Body of pancreas (tissue), 4 donors: ENCODE measurements around the gene PDAP1. TPM values are rescaled to one million over a fixed set of nuclear protein-coding genes. Genes with fewer than 3 reads are reported as not detected.

Experiments
- ATAC-seq: fragments of 150-250 bp; one replicate; pipeline ENCODE4 v1.9.1; 2016
- DNase-seq, 4 donors: peaks; one replicate each; pipeline ENCODE4 v3.0.0-alpha.2; 2019
- H3K27ac ChIP-seq, 4 donors: fragments of 200-600 bp; sonication (generic); 1 replicate in 3 of 4; 2 replicates in 1 of 4; pipeline versions ENCODE4 v1.5.1 to v1.6.1; 2016 to 2019; ENCODE audit warnings: mild to moderate bottlenecking in 1 of 4, mixed read lengths in 1 of 4, moderate library complexity in 1 of 4
- H3K27me3 ChIP-seq, 2 donors: fragments of 200-600 bp; sonication (generic); one replicate each; pipeline ENCODE4 v1.6.0; 2016; ENCODE audit warnings: mild to moderate bottlenecking in 1 of 2
- H3K36me3 ChIP-seq, 2 donors: fragments of 200-600 bp; sonication (generic); replicated peaks in 1 of 2; 2 replicates each; pipeline ENCODE4 v1.5.1; 2016; ENCODE audit warnings: low read depth in 2 of 2; ENCODE audit not compliant: insufficient read depth in 1 of 2
- H3K4me1 ChIP-seq: fragments of 200-600 bp; sonication (generic); one replicate; pipeline ENCODE4 v1.6.0; 2016
- H3K4me3 ChIP-seq, 2 donors: fragments of 200-600 bp; sonication (generic); 1 replicate in 1 of 2; 2 replicates in 1 of 2; pipeline ENCODE4 v1.5.1; 2016 to 2019
- H3K9me3 ChIP-seq, 3 donors: fragments of 200-600 bp; sonication (generic); 1 replicate in 2 of 3; 2 replicates in 1 of 3; pipeline ENCODE4 v1.5.1; 2016
- POLR2A ChIP-seq, 3 donors: fragments of 450-650 bp; IDR thresholded peaks; one replicate each; pipeline ENCODE4 v1.6.1; 2016; ENCODE audit warnings: antibody characterized with exemption in 3 of 3, mild to moderate bottlenecking in 2 of 3
- WGBS, 2 donors: methylation state at CpG; one replicate each; pipeline ENCODE4 v1.1.5; 2017; 5-methylcytosine and 5-hydroxymethylcytosine counted together
- intact Hi-C: fragments of 100-400 bp; cut with DNase I; formaldehyde crosslinking; loops from one replicate; pipeline ENCODE4 v1.15.1; 2023
- total RNA-seq, 2 donors: library from RNA; depleted of rRNA; stranded (reverse); fragments of >200 nt; gene quantifications; one replicate each; pipeline ENCODE4 v1.1.0, GENCODE V29; 2016
- TF ChIP-seq, protein P1 (sequence below), 7 experiments: fragments of 450-650 bp in 4 of 7; fragments of 200-600 bp in 3 of 7; sonication (generic) in 3 of 7; IDR thresholded peaks; one replicate each; pipeline ENCODE4 v1.5.1; 2016 to 2019; ENCODE audit warnings: antibody characterized with exemption in 7 of 7

Gene PDAP1
- total RNA-seq, 2 donors from 2014 or later = 22.7 to 52.4 TPM

DNA sequence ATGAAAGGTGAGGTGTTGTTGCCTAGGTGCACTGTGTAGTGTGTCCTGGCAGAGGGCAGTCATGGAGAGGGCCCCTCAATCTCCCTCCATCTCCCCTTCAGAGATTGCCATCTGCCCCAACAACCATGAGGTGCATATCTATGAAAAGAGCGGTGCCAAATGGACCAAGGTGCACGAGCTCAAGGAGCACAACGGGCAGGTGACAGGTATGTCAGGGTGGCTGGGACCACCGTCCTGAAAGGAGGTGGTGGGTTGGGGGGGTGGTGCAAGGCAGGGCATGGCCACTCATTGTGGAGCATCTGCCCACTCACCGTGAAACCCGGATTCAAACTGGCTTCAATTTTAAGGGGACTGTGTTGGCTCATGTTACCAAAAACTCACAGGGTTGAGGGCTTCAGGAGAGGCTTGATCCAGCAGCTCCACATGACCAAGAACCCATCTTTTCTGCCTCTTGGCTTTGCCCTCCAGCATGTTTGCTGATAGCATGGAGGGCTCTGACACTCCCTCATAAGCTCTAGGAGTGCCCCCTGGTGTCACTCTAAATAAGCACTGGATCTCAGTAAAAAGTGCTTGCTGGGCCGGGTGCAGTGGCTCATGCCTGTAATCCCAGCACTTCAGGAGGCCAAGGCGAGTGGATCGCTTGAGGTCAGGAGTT, 21.7 kb downstream of the PDAP1 start:
- H3K4me3 ChIP-seq = no peak overlapping the region
- DNase-seq (no peak), ATAC-seq (no peak)
- H3K27me3 ChIP-seq = no peaks in the 10 kb centered on the region
- TF ChIP-seq, protein P1, sequence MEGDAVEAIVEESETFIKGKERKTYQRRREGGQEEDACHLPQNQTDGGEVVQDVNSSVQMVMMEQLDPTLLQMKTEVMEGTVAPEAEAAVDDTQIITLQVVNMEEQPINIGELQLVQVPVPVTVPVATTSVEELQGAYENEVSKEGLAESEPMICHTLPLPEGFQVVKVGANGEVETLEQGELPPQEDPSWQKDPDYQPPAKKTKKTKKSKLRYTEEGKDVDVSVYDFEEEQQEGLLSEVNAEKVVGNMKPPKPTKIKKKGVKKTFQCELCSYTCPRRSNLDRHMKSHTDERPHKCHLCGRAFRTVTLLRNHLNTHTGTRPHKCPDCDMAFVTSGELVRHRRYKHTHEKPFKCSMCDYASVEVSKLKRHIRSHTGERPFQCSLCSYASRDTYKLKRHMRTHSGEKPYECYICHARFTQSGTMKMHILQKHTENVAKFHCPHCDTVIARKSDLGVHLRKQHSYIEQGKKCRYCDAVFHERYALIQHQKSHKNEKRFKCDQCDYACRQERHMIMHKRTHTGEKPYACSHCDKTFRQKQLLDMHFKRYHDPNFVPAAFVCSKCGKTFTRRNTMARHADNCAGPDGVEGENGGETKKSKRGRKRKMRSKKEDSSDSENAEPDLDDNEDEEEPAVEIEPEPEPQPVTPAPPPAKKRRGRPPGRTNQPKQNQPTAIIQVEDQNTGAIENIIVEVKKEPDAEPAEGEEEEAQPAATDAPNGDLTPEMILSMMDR (IDR thresholded peaks at IDR 0.05) = peak in 1 of 7 experiments; percentile 19
- TF ChIP-seq POLR2A (IDR thresholded peaks at IDR 0.05) = no peak
- intact Hi-C loops = no loop called here
- no peaks in the 10 kb centered on the region for H3K9me3 ChIP-seq
- WGBS, 2 donors = 86 to 95% methylated on average over 5 to 9 of the region's 9 CpGs
- H3K27ac ChIP-seq = no peak overlapping the region
- no peaks in the 10 kb centered on the region for H3K4me1 ChIP-seq
- peaks cover 0 to 2% of the 10 kb centered on the region in 2 donors for H3K36me3 ChIP-seq

DNA sequence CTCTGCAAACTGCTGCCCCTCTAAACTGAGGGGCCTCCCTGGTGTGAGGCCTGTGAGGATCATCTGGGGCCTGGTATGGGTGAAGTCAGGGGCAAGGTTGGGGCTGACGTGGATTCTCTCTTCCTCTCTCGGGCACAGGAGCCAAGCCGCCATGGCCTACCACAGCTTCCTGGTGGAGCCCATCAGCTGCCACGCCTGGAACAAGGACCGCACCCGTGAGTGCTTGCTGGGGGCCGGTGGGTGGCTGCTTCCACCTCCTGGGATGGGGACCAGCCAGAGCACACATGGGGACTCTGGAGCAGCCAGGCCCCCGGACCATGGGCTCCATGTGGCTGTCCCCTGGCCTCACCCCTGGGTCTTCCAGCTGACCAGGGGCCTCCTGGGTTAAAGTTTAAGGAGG, 22.8 kb downstream of the PDAP1 start:
- DNase-seq (no peak), ATAC-seq (no peak)
- H3K36me3 ChIP-seq = peaks cover 0 to 2% of the 10 kb centered on the region in 2 donors
- H3K27ac ChIP-seq = no peak overlapping the region
- no peaks in the 10 kb centered on the region for H3K27me3 ChIP-seq
- H3K9me3 ChIP-seq = no peaks in the 10 kb centered on the region
- no peak overlapping the region for H3K4me3 ChIP-seq
- intact Hi-C loops = no loop called here
- H3K4me1 ChIP-seq = peaks cover 4% of the 10 kb centered on the region
- 80 to 82% methylated on average over 1 to 8 of the region's 8 CpGs for WGBS, 2 donors
- TF ChIP-seq, protein P1 (IDR thresholded peaks at IDR 0.05) = no peak

DNA sequence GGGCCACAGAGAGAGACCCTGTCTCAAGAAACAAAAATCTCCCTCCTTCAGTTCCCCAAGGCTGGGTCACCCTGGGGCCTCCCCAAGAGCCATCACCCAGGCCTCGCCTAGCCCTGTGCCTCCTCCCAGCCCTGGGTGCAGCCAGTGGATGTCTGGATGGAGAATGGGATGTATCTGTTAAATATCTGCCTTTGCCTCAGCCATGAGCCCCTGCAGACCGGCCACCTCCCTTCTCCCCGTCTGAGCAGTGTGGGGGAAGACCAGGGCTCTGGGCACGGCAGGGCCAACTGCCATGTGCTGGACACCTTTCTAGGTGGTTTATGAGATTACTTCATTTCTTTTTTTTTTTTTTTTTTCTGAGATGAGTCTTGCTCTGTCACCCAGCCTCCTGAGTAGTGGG, 23.9 kb downstream of the PDAP1 start:
- no peaks in the 10 kb centered on the region for H3K9me3 ChIP-seq
- DNase-seq (no peak), ATAC-seq (no peak)
- peaks cover 0 to 2% of the 10 kb centered on the region in 2 donors for H3K36me3 ChIP-seq
- intact Hi-C loops = no loop called here
- H3K4me3 ChIP-seq = no peak overlapping the region
- no peak overlapping the region for H3K27ac ChIP-seq
- peaks cover 7% of the 10 kb centered on the region for H3K4me1 ChIP-seq
- H3K27me3 ChIP-seq = no peaks in the 10 kb centered on the region
- no peak for TF ChIP-seq POLR2A (IDR thresholded peaks at IDR 0.05)
- TF ChIP-seq, protein P1 (IDR thresholded peaks at IDR 0.05) = no peak
- WGBS, 2 donors = 87 to 89% methylated on average over 3 to 4 of the region's 4 CpGs

DNA sequence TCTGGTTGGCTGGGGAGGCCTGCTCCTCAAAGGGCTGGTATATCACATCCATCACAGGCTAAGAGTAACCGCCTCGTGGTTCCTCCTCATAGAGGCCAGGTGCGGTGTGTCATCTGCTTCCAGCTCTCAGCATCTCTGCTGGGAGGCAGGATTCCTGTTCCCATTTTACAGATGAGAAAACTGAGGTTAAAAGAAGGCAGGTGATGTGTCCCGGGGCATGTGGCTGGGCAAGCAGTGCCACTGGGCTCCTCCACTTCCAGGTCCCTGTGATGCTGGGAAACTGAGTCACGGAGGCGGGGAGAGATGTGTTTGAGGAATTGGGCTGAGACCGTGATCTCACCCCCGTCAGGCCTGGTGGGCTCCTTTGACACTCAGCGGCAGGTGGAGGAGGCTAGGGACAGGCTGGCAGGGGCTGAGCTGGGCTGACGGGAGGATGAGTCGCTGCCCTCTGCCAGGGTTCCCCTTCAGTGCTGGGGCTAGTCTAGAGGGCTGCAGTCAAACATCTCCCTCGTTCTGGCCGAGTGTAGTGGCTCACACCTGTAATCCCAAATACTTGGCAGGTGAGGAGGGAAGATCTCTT, 24.5 kb downstream of the PDAP1 start:
- ATAC-seq = no peak
- Histone ChIP-seq H3K27me3 (no peaks in the 10 kb centered on the region), H3K9me3 (no peaks in the 10 kb centered on the region), H3K4me3 (no peak overlapping the region), H3K4me1 (peaks cover 7% of the 10 kb centered on the region), H3K27ac (no peak overlapping the region), H3K36me3 (peaks cover 0 to 2% of the 10 kb centered on the region in 2 donors)
- 83 to 88% methylated on average over 9 to 13 of the region's 13 CpGs for WGBS, 2 donors
- TF ChIP-seq POLR2A (IDR thresholded peaks at IDR 0.05) = no peak
- TF ChIP-seq, protein P1 (IDR thresholded peaks at IDR 0.05) = no peak
- intact Hi-C loops = no loop called here
- DNase-seq = no peak

DNA sequence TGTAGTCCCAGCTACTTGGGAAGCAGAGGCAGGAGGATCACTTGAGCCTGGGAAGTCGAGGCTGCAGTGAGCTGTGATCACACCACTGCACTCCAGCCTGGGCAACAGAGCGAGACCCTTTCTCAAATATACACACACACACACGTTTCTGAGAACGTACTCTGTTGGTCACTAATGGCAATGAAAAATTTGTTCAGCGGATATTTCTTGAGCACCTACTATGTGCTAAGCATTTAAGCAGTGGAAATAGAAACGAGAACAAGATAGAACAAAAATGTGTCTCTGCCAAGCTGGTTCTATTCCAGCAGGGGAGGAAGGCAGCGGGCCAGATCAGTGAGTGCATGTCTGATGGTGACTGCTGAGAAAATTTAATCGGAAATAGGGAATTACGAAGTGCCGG, 25.2 kb downstream of the PDAP1 start:
- DNase-seq (no peak), ATAC-seq (no peak)
- intact Hi-C loops = no loop called here
- Histone ChIP-seq H3K36me3 (no peaks in the 10 kb centered on the region), H3K9me3 (no peaks in the 10 kb centered on the region), H3K4me1 (peaks cover 7% of the 10 kb centered on the region), H3K4me3 (no peak overlapping the region), H3K27ac (no peak overlapping the region), H3K27me3 (no peaks in the 10 kb centered on the region)
- no peak for TF ChIP-seq POLR2A (IDR thresholded peaks at IDR 0.05)
- TF ChIP-seq, protein P1 (IDR thresholded peaks at IDR 0.05) = no peak
- WGBS, 2 donors = 83 to 91% methylated on average over 9 to 10 of the region's 10 CpGs
